ENCODE data around the gene ROBO2. TPM values are rescaled to one million over a fixed set of nuclear protein-coding genes. Genes with fewer than 3 reads are reported as not detected.
A peak's percentile ranks its signal among the peaks of the same experiment; 100 is the strongest.

Gene ROBO2
- total RNA-seq, 1 donor from 2014 or later = 3.9 TPM

GRCh38 chr3:77014226-77014625 lies 25.7 kb upstream of the ROBO2 start:
- Histone ChIP-seq H3K36me3 (ENCODE audit: control insufficient read depth, insufficient read depth, low read length) (no peaks in the 10 kb centered on the region), H3K4me3 (ENCODE audit: low read depth, low read length) (no peak overlapping the region), H3K27me3 (ENCODE audit: control insufficient read depth, insufficient read depth, low read length) (no peaks in the 10 kb centered on the region)
- TF ChIP-seq CTCF (IDR thresholded peaks at IDR 0.05; ENCODE audit: insufficient read depth, low read length, poor library complexity, severe bottlenecking) = no peak
- DNase-seq (ENCODE audit: low read depth) = no peak

GRCh38 chr3:77025471-77025870 lies 14.4 kb upstream of the ROBO2 start:
- DNase-seq (ENCODE audit: low read depth) = no peak
- no peak for TF ChIP-seq CTCF (IDR thresholded peaks at IDR 0.05; ENCODE audit: insufficient read depth, low read length, poor library complexity, severe bottlenecking)
- Histone ChIP-seq H3K4me3 (ENCODE audit: low read depth, low read length) (no peak overlapping the region), H3K36me3 (ENCODE audit: control insufficient read depth, insufficient read depth, low read length) (no peaks in the 10 kb centered on the region), H3K27me3 (ENCODE audit: control insufficient read depth, insufficient read depth, low read length) (no peaks in the 10 kb centered on the region)

- no peak for DNase-seq (ENCODE audit: low read depth)
- H3K36me3 ChIP-seq (ENCODE audit: control insufficient read depth, insufficient read depth, low read length) = no peaks in the 10 kb centered on the region
- H3K27me3 ChIP-seq (ENCODE audit: control insufficient read depth, insufficient read depth, low read length) = no peaks in the 10 kb centered on the region
- TF ChIP-seq CTCF (IDR thresholded peaks at IDR 0.05; ENCODE audit: insufficient read depth, low read length, poor library complexity, severe bottlenecking) = no peak
- H3K4me3 ChIP-seq (ENCODE audit: low read depth, low read length) = no peak overlapping the region
Measured at GRCh38 chr3:77026904-77027634, 12.8 kb upstream of the ROBO2 start.

GRCh38 chr3:77028005-77028404 lies 11.9 kb upstream of the ROBO2 start:
- DNase-seq (ENCODE audit: low read depth) = no peak
- no peaks in the 10 kb centered on the region for H3K27me3 ChIP-seq (ENCODE audit: control insufficient read depth, insufficient read depth, low read length)
- no peaks in the 10 kb centered on the region for H3K36me3 ChIP-seq (ENCODE audit: control insufficient read depth, insufficient read depth, low read length)

GRCh38 chr3:77038468-77038929 lies 1.4 kb upstream of the ROBO2 start:
- H3K4me3 ChIP-seq (ENCODE audit: low read depth, low read length) = peak overlapping the region; percentile 50
- TF ChIP-seq CTCF (IDR thresholded peaks at IDR 0.05; ENCODE audit: insufficient read depth, low read length, poor library complexity, severe bottlenecking) = peak; percentile 67
- peak; percentile 58 for DNase-seq (ENCODE audit: low read depth)
- no peaks in the 10 kb centered on the region for H3K36me3 ChIP-seq (ENCODE audit: control insufficient read depth, insufficient read depth, low read length)
- peaks cover 5% of the 10 kb centered on the region for H3K27me3 ChIP-seq (ENCODE audit: control insufficient read depth, insufficient read depth, low read length)

More at GRCh38 chr3:77028005-77028404, 11.9 kb upstream of the ROBO2 start:
- TF ChIP-seq CTCF (IDR thresholded peaks at IDR 0.05; ENCODE audit: insufficient read depth, low read length, poor library complexity, severe bottlenecking) = no peak
- no peak overlapping the region for H3K4me3 ChIP-seq (ENCODE audit: low read depth, low read length)
